Activated gamma-delta T cell treated with anti-CD3 and anti-CD28 coated beads, Interleukin-2, amount 50 U/mL, for 16 hours (primary cell): ENCODE data around the gene EIF4EBP2.

Experiments used
- DNase-seq: peaks from one replicate; pipeline ENCODE4 v3.0.0-alpha.2; 2020; ENCODE audit warnings: low read depth

EIF4EBP2 gene

GRCh38 chr10:70404036-70404786 lies at the start of gene EIF4EBP2:
Gene EIF4EBP2 (plus strand): TSS chr10:70404145. CDS start chr10:70404402, 257 bp downstream.
- DNase-seq = peak; percentile 99

GRCh38 chr10:70354556-70354955 lies 49.4 kb upstream of the EIF4EBP2 start:
- DNase-seq = no peak

GRCh38 chr10:70355051-70356021 lies 48.6 kb upstream of the EIF4EBP2 start:
- no peak for DNase-seq

GRCh38 chr10:70357565-70357964 lies 46.4 kb upstream of the EIF4EBP2 start:
- DNase-seq = no peak

DNA sequence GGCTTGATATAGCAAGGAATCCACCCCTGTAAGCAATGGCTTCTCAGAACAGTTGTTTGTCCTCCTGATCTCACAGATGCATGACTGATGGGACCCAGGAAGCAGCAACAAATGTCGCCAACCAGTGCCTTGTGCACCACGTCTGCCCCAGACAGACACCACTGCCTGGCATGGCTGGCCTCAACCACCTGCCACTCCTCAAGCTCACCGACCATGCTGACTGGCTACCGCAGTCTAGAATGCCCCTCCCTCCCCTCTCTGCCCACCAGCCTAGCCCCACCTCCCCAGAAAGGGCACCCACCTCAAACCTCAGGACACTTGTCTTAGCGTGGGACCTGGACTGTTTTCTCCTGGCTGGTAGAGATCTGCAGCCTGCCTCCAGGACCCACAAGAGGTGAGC lies 45.5 kb upstream of the EIF4EBP2 start:
- DNase-seq = no peak

GRCh38 chr10:70359017-70359550 lies 44.9 kb upstream of the EIF4EBP2 start:
- no peak for DNase-seq

GRCh38 chr10:70360215-70360614 lies 43.7 kb upstream of the EIF4EBP2 start:
- no peak for DNase-seq

GRCh38 chr10:70362328-70362727 lies 41.6 kb upstream of the EIF4EBP2 start:
- no peak for DNase-seq

DNA sequence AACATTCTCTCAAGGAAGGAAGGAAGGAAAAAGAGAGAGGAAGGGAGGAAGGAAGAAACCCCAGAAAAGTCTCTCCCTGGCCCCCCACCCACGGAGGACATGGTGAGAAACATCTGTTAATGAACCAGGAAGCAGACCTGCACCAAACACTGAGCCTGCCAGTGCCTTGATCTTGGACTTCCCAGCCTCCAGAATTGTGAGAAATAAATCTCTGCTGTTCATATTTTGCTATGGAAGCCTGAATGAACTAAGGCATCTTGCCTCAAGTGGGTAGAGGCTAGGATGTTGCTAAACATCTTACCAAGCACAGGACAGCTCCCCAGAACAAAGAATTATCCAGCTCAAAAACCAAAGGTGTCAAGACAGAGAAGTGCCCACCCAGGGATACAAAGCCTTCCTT lies 40.7 kb upstream of the EIF4EBP2 start:
- no peak for DNase-seq

- DNase-seq = peak; percentile 74
These were observed 39.8 kb upstream of the EIF4EBP2 start for GRCh38 chr10:70363971-70364771.

DNA sequence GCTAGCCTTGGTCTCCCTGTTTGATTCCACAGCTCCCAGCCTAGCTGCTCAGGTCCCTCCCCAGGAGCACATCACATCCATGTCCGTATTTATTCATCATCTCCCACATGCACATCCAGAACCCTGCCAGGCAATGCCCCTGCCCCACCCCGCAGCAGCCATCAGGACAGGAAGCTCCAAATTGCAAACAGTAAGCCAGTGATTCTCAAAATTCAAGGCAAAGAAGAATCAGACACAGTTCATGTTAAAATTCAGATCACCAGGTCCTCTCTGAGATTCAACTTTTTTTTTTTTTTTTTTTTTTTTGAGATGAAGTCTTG lies 39.2 kb upstream of the EIF4EBP2 start:
- DNase-seq = no peak

GRCh38 chr10:70367195-70367796 lies 36.6 kb upstream of the EIF4EBP2 start:
- no peak for DNase-seq

DNA sequence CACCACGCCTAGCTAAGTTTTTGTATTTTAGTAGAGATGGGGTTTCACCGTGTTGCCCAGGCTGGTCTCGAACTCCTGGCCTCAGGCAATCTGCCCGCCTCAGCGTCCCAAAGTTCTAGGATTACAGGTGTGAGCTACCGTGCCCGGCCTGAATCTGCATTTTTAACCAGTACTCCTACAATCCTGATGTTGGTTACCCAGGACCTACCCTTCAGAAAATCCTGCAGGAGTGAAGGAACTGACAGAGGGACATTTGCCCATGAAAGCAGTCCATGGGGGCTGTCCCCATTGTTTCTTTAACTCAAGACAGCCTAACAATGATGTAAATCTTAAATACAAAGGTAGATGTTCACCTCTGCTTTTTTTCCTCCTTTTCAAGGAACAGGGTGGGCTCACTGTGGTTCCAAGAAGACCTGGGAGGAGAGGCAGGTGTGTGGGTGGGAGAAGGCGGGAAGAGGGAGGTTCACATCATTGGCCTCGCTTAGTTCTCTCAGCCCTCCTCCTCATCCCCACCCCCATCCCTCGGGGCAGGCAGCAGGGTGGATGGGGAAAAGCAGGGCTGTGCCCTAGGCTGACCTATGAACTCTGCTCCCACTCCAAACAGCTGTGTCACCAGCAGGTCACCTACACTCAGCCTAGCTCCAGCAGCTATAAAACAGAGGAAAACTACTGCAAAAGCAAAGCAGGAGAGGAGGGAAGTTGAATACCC lies 35.0 kb upstream of the EIF4EBP2 start:
- no peak for DNase-seq

GRCh38 chr10:70369498-70370018 lies 34.4 kb upstream of the EIF4EBP2 start:
- DNase-seq = no peak

DNA sequence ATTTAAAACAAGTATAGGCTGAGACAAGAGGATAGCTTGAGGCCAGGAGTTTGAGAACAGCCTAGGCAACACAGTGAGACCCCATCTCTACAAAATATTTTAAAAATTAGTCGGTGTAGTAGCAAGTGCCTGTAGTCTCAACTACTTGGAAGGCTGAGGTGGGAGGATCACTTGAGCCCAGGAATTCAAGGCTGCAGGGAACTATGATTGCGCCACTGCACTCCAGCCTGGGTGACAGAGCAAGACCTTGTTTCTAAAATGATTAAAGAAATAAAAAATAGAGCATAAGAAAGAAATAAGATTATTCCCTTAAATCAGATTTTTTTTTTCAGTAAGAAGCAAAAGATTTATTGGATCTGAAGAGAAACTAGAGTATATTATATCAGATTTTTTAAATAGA lies 33.2 kb upstream of the EIF4EBP2 start:
- DNase-seq = no peak

DNA sequence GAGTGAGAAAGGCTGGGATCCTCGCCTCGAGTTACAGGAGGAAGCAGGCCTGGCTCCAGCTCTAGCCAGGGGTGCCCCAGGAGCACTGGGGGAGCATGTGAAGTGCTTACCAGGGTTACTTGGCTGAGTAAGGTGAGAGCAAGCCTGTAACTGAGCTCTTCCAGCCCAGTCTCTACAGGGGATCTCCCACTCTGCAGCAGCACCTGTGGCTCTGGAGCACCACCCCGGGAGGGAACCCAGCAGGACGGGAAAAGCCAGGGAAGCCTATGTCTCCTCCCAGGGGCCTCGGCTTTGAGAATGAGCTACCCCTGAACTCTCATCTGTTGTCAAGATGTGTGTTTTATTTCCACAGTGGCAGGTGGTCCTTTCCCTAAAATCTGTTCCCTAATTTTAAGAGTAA lies 32.1 kb upstream of the EIF4EBP2 start:
- DNase-seq = no peak

DNA sequence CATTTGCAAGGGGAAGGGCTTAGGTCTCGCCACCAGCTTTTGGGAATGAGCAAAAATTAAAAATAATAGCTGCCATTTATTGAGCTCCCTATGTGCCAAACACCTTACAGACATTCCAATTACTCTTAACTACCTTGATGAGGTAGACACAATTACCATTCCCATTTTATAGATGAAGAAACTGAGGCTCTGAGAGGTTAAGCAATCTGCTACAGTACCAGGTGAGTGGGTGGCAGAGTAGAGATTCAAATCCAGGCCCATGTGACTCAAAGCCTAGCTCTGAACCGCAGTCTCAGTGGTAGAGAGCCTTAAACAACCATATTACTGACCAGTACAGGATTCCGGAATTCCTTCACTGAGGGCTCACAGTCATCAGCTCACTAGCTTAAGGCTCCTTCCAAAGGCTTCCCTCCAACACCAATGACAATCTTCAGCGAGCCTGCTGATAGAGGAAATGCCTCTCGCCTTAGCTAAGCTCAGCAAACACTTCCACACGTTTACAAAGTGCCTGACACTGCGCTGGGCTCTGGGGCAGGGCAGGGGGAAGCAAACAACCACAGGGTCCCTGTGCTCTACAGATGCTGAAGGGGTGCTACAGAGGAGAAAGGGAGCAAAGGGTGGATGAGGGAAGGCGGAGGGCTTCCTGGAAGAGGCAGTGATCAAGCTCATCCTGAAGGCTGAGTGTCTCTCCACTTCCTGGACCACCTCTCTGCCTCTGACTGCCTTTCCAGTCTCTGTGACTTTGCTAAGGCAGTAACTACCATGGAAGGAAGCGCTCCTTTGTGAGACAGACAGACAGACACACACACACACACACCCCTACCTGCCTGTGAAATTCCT lies 28.9 kb upstream of the EIF4EBP2 start:
- no peak for DNase-seq

- DNase-seq = no peak
These were observed 27.2 kb upstream of the EIF4EBP2 start for GRCh38 chr10:70376436-70377378.

DNA sequence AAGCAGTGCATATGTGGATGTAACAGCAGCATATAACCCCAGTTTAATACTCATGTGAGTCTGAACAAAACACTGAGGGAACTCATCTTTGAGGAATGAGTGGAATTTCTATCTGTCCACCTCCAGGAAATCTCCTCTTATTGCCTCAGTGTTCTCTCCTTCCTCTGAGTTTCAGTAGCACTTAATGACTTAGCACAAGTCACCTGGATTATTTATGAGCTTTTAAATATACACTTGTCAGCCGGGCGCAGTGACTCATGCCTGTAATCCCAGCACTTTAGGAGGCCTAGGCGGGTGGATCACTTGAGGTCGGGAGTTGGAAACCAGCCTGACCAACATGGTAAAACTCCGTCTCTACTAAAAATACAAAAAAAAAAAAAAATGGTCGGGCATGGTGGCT lies 25.8 kb upstream of the EIF4EBP2 start:
- no peak for DNase-seq
